HG03432 (cell line): Measurements from ENCODE around the gene SDK2.

Experiments used
- ATAC-seq: cut with Tn5 transposase; IDR thresholded peaks from one replicate; pipeline ENCODE4 v1.9.1; 2021; ENCODE audit warnings: mild to moderate bottlenecking, moderate library complexity; ENCODE audit not compliant: unreplicated experiment

The SDK2 gene

DNA sequence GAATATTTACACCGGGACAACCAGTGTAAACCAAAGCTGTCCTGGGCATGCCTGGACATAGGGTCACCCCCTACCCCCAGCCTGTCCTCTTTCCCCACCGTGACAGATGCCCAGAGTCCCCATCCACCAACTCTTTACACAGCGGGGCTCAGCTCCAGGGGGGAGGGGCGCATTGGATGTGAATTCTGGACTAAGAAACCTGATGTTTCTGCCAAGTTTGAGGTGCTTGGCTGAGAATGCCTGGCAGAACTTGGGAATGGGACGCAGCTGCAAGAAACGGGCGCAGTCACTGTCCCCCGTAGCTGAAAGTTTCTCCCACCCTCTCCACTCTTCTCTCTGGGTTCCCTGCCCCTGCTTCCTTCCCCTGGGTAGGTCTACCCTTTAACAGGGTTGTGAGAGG is 264.4 kb downstream of the SDK2 start:
- ATAC-seq = no peak

GRCh38 chr17:73378974-73379470 is 265.2 kb downstream of the SDK2 start:
- no peak for ATAC-seq

DNA sequence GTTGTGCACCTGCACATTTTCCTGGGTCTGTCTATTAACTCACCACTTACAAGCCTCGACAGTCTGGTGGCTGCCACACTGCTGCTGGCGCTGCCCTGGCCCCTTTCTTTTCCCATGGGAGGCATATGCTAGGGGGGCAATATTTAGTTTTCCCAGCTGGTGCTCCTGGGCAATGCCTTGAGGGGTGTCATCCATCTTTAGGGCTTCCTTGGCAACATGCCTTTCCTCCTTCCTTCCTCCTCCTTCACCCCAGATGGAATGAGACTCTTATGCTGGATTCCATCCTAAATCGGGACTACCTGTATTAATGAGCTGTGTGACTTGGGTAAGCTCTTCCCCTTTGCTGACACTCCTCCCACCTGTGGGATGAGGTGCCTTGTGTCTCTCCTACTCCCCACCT is 267.6 kb downstream of the SDK2 start:
- no peak for ATAC-seq

GRCh38 chr17:73376152-73376551 is 268.1 kb downstream of the SDK2 start:
- no peak for ATAC-seq

DNA sequence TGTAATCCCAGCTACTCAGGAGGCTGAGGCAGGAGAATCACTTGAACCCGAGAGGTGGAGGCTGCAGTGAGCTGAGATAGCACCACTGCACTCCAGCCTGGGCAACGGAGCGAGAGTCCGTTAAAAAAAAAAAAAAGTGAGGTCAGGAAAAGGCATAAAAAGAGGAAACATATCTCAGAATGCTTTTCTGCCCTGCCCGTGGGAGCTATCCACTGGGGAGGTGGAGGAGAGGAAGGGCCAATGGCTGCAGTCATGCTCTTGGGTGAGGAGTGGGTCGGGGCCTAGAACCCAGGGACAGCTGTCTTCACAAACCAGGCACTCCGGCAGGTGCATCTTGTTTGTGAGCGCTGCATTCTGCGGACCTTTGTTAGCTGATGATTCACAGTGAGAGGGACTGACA is 272.4 kb downstream of the SDK2 start:
- ATAC-seq = no peak

DNA sequence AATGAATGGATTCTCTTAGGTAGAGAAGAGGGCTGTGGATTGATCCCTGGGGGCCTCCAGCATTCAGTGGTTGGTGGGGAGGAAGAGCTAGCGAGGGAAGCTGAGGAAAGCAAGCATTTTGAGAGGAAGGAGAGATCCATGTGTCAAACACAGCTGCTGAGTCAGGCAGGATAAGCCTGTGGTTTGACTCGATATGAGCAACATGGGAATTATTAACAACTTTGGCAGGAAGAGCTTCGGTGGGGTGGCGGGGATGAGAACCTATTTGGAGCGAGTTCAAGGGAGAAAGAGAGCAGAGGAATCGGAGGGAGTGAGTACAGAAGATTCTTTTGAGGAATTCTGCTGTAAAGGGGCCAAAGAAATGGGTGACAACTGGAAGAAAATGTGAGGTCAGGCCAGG is 273.0 kb downstream of the SDK2 start:
- ATAC-seq = no peak

DNA sequence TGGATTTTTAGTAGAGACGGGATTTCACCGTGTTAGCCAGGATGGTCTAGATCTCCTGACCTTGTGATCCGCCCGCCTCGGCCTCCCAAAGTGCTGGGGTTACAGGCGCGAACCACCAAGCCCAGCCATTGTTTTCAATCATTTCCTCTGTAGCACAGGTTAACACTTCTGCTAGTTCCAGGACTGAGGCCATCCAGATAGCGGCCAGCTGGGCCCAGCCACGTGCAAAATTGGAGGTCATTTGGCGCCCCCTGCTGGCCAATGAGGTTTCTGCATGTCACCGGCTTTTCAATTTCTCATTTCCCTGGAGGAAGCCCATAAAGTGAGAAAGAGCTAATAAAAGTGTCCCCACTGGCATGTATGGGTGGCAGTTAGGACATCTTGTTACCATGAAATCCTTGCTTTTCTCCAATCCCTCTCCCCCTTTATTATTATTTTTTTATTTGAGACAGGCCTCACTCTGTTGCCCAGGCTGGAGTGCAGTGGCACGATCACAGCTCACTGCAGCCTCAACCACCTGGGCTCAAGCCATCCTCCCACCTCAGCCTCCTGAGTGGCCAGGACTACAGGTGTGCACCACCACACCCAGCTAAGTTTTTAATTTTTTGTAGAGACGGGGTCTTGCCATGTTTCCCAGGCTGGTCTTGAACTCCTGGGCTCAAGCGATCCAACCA is 274.3 kb downstream of the SDK2 start:
- ATAC-seq = peak; percentile 44

DNA sequence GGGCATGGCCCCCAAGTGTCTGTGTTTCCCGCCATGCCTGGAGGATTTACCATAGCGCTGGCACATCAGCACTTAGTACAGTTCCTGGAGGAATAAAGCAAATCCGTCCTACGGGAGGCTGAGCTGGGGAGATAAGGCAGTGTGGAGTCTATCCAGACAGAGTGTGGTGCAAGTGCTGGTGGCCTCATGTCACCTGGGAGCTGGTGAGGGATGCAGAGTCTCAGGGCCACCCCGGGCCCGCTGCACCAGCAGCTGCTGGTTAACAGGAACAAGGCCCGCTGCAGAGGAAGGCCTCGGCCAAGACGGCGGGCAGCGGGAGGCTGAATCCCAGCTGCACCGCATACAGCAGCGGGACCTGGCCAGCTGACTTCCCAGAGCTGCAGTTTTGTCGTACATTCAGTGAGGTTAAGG is 275.1 kb downstream of the SDK2 start:
- ATAC-seq = no peak

DNA sequence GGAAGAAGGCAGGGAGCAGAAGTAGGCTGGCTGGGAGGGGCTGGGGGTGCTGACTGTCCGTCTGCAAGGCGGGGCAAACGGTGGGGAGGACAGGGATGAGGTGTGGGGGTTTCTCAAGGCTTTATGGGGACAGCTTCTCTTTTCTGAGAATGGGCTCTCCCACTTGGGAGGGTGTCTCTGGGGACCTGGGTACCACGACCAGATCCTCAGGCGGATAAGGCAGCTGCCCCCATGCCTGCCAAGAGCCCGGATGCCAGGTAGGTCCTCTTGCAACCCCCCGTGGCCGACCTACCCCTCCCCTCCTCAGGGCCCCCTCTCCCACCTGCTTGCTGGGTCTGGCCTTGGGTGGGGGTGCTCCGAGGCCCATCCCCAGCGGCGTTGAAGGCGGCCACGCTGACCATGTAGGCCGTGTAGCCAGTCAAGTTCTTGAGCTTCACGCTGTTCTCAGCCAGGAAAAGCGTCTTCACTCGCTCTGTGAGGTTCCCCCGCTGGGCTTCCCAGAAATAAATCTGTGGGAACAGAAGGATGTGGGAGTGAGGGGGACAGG is 276.1 kb downstream of the SDK2 start:
- no peak for ATAC-seq

DNA sequence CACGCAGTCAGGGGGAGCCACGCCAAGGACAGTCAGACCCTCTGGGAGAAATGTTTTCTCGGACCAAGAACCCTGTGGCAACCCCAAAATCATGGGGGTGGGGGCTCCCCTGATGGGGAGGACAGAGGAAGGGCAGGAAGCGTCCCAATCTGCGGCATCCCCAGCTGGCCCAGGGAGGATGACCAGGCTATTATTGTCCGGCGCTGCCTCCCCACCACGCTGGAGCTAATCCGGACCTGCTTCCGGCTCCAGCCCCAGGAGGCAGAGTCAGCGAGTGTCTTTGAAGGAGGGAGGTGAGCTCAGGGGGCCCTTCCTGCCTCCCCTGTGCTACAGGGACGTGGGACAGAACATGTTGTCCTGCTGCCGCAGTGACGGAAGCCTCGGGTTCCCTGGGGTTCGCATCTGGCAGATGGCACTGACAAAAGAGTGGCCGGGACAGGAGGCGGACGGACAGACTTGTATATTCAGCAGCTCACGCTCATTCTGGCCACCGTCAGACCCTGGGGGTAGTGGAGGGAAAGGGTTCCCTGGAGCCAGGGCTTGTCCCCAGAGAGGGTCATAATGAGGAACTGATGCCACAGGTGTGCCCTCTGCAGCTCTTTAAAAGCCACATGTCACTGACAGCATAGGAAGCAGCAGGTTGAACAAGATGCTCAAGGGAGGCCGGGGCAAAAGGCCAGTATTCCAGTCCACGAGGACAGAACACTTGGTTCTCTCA is 278.2 kb downstream of the SDK2 start:
- no peak for ATAC-seq

- no peak for ATAC-seq
Observed at GRCh38 chr17:73365301-73365874, 278.9 kb downstream of the SDK2 start.

DNA sequence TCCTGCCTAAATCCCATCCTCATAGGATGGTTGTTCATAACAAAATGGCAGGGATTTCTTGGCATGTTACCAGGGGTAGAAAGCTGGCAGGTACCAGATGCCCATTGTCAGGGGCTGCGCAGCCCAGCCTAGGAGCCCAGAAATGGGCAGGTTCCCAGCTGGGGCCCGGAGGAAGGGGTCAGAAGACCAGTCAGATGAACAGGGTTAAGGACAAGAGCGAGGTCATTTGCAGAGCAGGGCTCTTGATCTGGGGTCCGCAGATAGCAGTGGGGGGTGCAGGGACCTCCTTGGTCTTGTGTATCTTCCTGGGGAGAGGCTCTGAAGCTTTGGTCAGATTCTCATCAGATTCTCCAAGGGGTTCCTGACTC is 280.1 kb downstream of the SDK2 start:
- no peak for ATAC-seq

DNA sequence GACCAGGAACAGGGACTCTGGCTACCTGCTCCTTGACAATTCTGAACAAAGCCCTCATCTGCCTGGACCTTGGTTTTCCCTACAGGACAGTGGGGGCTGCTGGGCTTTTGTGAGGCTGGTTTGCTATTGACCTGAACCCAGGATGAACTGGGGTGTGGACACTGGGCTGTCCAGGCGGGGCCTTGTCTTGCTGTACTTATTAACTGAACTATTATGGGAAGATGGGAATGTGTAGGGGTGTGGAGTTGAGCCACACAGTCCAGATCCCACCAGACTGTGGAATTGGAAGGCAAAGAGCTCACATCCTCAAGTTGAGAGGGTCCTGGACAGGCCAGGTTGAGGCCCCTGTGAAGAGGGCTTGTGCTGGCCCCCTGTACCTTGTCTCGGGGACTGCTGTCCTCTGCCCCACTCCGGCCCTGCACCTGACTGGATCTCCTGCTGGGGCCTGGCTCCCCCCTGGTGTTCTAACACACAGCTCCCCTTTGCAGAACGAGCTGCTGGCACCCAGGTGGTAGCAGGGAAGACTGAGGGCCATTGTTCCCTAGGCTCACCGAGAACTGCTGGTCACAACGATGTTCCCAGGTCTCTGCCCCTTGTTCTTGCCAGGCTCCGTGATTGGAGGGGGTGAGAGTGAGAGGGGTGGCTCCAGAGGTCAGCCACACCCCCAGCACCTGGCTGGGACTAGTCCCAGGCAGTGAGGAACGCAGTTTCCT is 280.6 kb downstream of the SDK2 start:
- ATAC-seq = no peak

DNA sequence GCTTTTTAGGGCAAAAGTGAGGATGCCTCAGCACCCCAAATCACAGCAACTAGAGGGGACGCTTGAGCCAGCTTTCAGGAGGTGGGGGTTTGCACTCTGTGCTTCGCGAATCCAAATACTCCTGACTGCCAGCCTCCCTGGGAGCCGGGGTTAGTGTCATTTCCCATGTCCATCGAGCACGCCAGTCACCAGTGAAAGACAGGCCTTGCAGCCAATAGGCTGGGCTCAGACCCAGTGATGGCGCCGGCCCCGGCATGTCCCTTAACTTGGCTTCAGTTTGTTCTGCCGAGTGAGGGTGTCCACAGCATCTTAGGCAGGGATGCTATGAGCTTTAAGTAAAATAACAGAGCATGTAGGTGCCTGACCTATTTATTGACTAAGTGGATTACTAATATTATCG is 281.5 kb downstream of the SDK2 start:
- ATAC-seq = no peak

GRCh38 chr17:73360961-73361761 is 283.1 kb downstream of the SDK2 start:
- no peak for ATAC-seq

DNA sequence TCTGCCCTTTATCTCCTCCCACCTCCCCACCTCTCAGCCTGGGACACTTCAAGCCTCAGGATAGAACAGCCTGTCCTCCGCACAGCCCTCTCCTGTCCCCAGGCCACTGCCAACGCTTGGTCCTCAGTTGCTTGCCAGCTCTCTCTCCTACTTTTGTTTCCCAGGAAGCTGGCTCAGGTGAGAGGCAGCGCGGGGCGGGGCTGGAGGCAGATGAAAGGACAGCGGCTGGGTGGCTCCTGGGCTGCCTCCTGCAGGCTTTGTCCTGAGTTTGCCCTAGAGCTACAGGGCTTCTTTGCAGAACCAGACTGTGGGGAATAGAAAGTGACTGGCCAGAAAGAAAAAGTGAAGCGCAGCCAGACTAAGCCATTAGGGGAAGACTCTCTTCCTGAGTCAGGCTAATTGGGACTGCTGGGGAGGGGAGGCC is 284.2 kb downstream of the SDK2 start:
- ATAC-seq = no peak

- no peak for ATAC-seq
Observed at GRCh38 chr17:73359352-73359751, 284.9 kb downstream of the SDK2 start.

GRCh38 chr17:73358668-73359067 is 285.6 kb downstream of the SDK2 start:
- ATAC-seq = no peak

GRCh38 chr17:73357981-73358380 is 286.3 kb downstream of the SDK2 start:
- ATAC-seq = no peak

DNA sequence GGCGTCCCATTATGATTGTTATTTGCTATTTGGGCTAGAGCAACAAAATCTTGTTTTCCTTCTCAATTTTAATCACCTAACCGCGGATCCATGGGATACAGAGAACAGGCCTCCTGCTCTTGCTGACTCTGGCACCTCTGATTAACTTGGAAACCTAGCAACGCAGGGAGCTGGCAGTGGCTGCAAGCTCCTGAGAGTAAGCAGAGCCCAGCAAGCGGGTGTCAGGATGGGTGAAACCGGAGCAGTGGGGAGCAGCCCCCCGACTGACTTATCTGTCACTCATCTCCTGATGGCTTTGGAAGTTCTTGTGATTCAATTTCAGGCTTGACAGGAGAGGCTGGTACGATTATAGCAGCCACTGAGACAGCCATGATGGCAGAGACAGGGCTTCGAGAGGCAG is 286.9 kb downstream of the SDK2 start:
- ATAC-seq = no peak
